Astrocyte of the spinal cord (primary cell): ENCODE data around the gene KRTAP16-1.

Experiments
- DNase-seq: peaks from one replicate; pipeline ENCODE4 v3.0.0; 2011; ENCODE audit warnings: low read depth, low spot score
- H3K4me3 ChIP-seq: 2 replicates; pipeline ENCODE4 v1.5.1; 2011; ENCODE audit warnings: low read depth, mild to moderate bottlenecking, low read length, moderate library complexity
- in situ Hi-C: cut with HindIII; loops from 2 replicates; pipeline ENCODE4 v1.10.0; 2017; ENCODE audit warnings: low sequenced_read_pairs
- TF ChIP-seq, protein P1 (sequence below): IDR thresholded peaks from 2 replicates; pipeline ENCODE4 v1.5.1; 2012; ENCODE audit warnings: low read depth, mild to moderate bottlenecking, low read length, inconsistent platforms

KRTAP16-1 gene

DNA sequence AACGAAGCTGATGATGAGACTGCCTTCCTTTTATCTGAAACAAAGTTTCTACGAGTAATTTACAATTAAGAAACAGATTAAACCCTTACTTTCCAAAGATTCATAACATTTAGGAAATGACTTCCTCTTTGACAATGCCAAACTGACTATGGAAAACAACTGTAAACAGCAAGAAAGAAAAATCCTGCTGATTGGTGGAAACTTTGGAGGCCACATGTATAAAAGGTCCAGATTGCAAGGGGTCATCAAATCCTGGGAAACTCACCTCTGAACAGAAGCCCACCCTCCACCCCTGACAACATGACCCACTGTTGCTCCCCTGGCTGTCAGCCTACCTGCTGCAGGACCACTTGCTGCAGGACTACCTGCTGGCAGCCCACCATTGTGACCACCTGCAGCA is 44.0 kb downstream of the KRTAP16-1 start, which contains the start of gene KRTAP9-6:
Gene KRTAP9-6 (plus strand): TSS at position 301 of the 400 bp plus-strand sequence. CDS start 0 bp downstream, at position 301.
- H3K4me3 ChIP-seq: no peak within 1 kb of the TSS
- TF ChIP-seq, protein P1, sequence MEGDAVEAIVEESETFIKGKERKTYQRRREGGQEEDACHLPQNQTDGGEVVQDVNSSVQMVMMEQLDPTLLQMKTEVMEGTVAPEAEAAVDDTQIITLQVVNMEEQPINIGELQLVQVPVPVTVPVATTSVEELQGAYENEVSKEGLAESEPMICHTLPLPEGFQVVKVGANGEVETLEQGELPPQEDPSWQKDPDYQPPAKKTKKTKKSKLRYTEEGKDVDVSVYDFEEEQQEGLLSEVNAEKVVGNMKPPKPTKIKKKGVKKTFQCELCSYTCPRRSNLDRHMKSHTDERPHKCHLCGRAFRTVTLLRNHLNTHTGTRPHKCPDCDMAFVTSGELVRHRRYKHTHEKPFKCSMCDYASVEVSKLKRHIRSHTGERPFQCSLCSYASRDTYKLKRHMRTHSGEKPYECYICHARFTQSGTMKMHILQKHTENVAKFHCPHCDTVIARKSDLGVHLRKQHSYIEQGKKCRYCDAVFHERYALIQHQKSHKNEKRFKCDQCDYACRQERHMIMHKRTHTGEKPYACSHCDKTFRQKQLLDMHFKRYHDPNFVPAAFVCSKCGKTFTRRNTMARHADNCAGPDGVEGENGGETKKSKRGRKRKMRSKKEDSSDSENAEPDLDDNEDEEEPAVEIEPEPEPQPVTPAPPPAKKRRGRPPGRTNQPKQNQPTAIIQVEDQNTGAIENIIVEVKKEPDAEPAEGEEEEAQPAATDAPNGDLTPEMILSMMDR: no peak
- no peak for DNase-seq
- in situ Hi-C loops: no loop called here

DNA sequence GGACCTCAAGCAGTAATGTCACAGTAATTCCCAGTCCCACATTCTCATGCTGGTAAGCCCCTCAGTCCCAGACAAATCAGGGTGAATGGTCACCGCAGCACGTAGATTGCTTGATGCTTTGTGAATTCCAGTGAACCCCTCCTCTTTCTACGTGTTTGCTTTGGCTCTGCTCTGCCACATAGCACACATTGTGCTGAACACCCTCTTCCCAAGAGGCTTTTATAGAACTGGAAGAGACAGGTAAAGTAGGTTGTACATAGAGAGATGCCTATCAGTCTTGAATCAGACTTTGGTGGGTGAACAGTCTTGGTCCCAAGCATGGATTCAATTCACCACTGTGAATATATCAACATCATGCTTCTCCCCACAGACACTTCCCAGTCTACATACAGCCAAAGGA is 44.5 kb downstream of the KRTAP16-1 start:
- no peak for DNase-seq
- in situ Hi-C loops: no loop called here
- TF ChIP-seq, protein P1: no peak
- H3K4me3 ChIP-seq: no peak overlapping the region

DNA sequence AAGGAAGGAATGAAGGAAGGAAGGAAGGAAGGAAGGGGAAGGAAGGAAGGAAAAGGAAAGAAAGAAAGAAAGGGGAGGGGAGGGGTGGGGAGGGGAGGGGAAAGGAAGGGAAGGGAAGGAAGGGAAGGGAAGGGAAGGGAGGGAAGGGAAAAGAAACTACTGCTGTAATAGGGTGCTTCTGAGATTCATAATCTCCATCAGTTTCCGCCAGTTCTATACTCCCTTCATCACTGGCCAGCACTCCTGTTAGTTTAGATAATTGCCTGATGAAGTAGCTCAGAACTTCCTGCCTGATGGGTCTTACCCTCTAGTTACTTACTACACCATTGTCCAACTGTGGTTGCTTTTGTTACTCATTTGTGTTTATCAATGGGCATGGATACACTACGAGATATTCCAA is 45.9 kb downstream of the KRTAP16-1 start:
- H3K4me3 ChIP-seq: no peak overlapping the region
- in situ Hi-C loops: no loop called here
- DNase-seq: no peak
- TF ChIP-seq, protein P1: no peak

DNA sequence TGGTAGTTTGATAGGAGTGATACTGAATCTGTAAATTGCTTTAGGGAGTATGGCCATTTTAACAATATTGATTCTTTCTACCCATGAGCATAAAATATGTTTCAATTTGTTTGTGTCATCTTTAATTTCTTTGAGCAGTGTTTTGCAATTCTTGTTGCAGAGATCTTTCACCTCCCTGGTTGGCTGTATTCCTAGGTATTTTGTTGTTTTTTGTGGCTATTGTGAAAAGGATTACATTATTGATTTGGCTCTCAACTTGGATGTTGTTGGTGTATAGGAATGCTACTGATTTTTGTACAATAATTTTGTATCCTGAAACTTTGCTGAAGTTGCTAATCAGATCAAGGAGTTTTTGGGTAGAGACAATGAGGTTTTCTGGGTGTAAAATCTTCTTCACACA is 50.7 kb downstream of the KRTAP16-1 start:
- no peak for DNase-seq
- TF ChIP-seq, protein P1: no peak
- H3K4me3 ChIP-seq: no peak overlapping the region
- in situ Hi-C loops: no loop called here
